ENCODE data around the gene ZNRD2. TPM values are rescaled to one million over a fixed set of nuclear protein-coding genes. Genes with fewer than 3 reads are reported as not detected.

Gene ZNRD2
- total RNA-seq, 1 experiment from 2014 or later: 70.9 TPM

DNA sequence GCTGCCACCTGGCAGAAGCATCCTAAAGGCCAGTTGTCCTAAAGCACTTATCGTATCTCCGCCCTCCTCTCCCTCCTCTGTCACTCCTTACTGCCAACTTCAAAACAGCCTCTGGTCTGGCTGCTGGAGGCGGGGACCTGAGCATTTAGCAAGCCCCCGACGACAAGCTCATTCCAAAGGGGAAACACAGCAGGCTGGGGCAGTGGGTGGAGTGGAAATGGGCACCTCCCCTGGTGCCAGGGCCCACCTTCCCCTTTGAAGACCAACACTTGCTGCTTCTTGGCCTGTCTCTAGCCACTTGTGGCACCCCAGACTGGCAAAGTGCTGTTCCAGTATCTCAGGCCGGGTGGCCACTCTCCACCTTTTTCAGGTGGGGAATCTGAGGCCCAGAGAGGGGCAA is 40.1 kb downstream of the ZNRD2 start:
- Mint-ChIP-seq H3K27me3 (ENCODE audit: low read depth) (no peaks in the 10 kb centered on the region; the same call in none of the 2 replicates), H3K4me3 (no peak overlapping the region), H3K27ac (peak overlapping the region; percentile 57; the same call in 1 of the 2 replicates), H3K9me3 (no peaks in the 10 kb centered on the region), H3K4me1 (peaks cover 29% of the 10 kb centered on the region), H3K36me3 (peaks cover 6% of the 10 kb centered on the region)
- DNase-seq (ENCODE audit: low spot score) (no peak), ATAC-seq (no peak)
- TF ChIP-seq ZNF396 (CRISPR knock-in tag; IDR thresholded peaks at IDR 0.05; ENCODE audit: borderline replicate concordance) (no peak), GRHL2 (CRISPR knock-in tag; IDR thresholded peaks at IDR 0.05; ENCODE audit: insufficient replicate concordance, severe bottlenecking) (no peak), E2F1 (CRISPR knock-in tag; IDR thresholded peaks at IDR 0.05) (no peak), ETV6 (CRISPR knock-in tag; IDR thresholded peaks at IDR 0.05) (no peak), ZNF416 (CRISPR knock-in tag; IDR thresholded peaks at IDR 0.05) (no peak), TEAD1 (CRISPR knock-in tag; IDR thresholded peaks at IDR 0.05) (no peak), ZNF671 (CRISPR knock-in tag; IDR thresholded peaks at IDR 0.05) (no peak), ZNF281 (CRISPR knock-in tag; IDR thresholded peaks at IDR 0.05) (no peak), RELA (CRISPR knock-in tag; IDR thresholded peaks at IDR 0.05; ENCODE audit: borderline replicate concordance) (no peak)
- ChIA-PET CTCF (interaction anchor here (0.6 to 16.2 kb wide), 3 partner anchors 15 to 70 kb away, joined by 4 to 311 read pairs (median 5); partner anchors contain the start of gene KCNK7), POLR2A (no interaction called here)

DNA sequence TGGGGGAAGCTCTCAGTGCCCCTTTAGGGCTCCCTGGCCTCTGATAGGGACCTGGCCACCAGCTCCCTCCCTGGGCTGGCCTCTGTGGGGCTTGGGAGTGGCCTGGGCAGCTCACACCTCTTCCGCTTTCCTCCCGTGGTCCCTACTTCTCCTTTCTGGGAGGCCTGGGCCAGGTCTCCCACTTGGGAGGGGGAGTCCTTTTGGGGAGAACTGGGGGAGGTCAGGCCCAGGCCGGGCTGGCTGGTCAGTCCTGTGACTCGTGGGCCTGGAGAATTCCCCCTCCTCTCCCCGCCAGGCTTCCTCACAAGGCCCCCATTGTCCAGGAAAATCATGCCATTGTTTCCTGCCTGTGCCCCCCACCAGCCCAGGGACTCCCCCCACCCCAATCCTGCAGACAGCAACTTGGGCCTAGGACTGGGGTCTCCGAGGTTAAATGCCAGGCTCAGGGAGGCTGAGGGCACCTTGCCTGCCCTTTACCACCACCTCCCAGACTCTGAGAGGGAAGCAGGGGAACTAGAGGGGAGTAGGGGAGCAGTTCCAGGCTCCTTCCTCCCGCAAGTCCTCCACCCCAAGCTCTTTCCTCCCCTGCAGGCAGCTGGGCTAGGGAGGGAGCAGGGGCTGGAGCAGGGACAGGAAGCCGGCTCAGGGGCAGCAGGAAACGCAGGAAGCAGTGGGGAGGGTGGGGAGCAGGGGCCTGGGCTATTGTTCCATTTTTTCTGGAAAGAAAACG is 40.9 kb downstream of the ZNRD2 start:
- POLR2A ChIA-PET: interaction anchor here (0.9 kb wide), 1 partner anchor 52 kb away, joined by 3 read pairs; no protein-coding TSS in a partner anchor

More for the DNA sequence above, 40.9 kb downstream of the ZNRD2 start:
- CTCF ChIA-PET: interaction anchor here (0.6 to 16.2 kb wide), 3 partner anchors 14 to 70 kb away, joined by 4 to 311 read pairs (median 5); partner anchors contain the start of gene KCNK7
- no peak for DNase-seq (ENCODE audit: low spot score)
- no peak for ATAC-seq
- H3K27me3 Mint-ChIP-seq (ENCODE audit: low read depth): no peaks in the 10 kb centered on the region; the same call in none of the 2 replicates
- H3K36me3 Mint-ChIP-seq: peaks cover 3% of the 10 kb centered on the region
- peaks cover 28% of the 10 kb centered on the region for H3K4me1 Mint-ChIP-seq
- no peak overlapping the region for H3K4me3 Mint-ChIP-seq
- TF ChIP-seq ZNF263 (CRISPR knock-in tag; IDR thresholded peaks at IDR 0.05; ENCODE audit: low read depth) (peak; percentile 80; the same call in 1 of the 2 replicates), FOXP1 (CRISPR knock-in tag; IDR thresholded peaks at IDR 0.05; ENCODE audit: borderline replicate concordance) (no peak), MLX (CRISPR knock-in tag; IDR thresholded peaks at IDR 0.05) (no peak), EMX1 (CRISPR knock-in tag; IDR thresholded peaks at IDR 0.05) (no peak), PRRX2 (CRISPR knock-in tag; IDR thresholded peaks at IDR 0.05) (no peak), ATF2 (CRISPR knock-in tag; IDR thresholded peaks at IDR 0.05; ENCODE audit: borderline replicate concordance, low read depth) (no peak)
- H3K27ac Mint-ChIP-seq: no peak overlapping the region; the same call in 1 of the 2 replicates
- H3K9me3 Mint-ChIP-seq: no peaks in the 10 kb centered on the region
